ENCODE measurements around the gene MCF2L.
"Not testable (repeated sequence)": the region's sequence is repeated elsewhere in the genome, so short reads cannot be mapped to it uniquely, and the experiment has no call there.

MCF2L gene

GRCh38 chr13:113064534-113065405 lies 95.8 kb downstream of the MCF2L start:
- no peak for DNase-seq (ENCODE audit: low read depth in 2 of 2)

GRCh38 chr13:113065406-113066141 lies 96.6 kb downstream of the MCF2L start:
- DNase-seq (ENCODE audit: low read depth in 2 of 2), result no peak

DNA sequence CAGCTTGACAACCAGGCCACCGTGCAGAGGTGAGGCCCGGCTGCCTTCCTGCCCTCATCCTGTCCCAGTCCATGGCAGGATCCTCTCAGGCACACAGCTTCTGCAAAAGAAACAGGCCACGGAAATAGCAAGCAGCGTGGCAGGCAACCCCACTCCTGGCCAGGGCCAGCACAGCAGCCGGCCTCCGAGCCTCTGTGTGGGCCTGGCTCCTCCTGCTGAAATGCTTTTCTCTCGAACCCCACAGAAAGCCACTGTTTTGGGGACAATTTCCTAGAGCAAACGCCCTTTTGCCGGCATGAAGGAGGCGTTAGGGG lies 97.1 kb downstream of the MCF2L start:
- DNase-seq (ENCODE audit: low read depth in 2 of 2), result no peak

DNA sequence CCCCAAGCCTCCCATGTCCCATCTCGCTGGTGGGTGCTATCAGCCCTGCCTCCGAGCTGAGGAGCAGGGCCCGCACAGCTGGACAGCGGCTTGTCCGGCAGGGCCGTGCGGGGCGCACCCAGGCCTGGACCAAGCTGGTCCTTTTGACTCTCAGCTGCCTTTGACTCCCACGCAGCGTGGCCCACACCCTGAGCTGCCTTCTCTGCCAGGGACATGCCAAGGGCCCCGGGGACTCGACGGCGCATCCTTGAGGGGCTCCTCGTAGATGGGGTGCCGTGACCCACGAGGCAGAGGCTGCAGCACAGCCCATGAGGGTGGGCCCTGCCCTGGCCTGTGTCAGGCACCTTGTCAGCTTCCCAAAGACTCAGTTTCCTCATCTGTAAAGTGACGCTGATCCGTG lies 97.7 kb downstream of the MCF2L start:
- DNase-seq (ENCODE audit: low read depth in 2 of 2), result no peak

GRCh38 chr13:113069861-113070805 lies 101.1 kb downstream of the MCF2L start:
- no peak for DNase-seq (ENCODE audit: low read depth in 2 of 2)

- DNase-seq (ENCODE audit: low read depth in 2 of 2), result no peak
These were observed 101.8 kb downstream of the MCF2L start for GRCh38 chr13:113070855-113071254.

DNA sequence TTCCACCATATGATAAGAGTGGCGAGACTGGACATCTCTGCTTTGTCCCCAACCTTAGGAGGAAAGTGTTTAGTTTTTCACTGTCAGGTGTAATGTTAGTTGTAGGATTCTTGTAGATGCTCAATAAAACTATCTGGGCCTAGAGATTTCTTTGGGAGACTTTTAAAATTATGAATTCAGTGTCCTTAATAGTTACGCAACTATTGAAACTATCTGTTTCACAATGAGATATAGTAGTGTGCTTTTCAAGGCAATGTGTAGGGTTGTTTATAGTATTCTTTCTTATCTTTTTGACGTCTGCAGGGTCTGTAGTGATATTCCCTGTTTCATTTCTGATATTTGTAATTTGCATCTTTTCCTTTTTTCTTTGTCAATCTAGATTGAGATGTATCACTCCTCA lies 103.4 kb downstream of the MCF2L start:
- no peak for DNase-seq (ENCODE audit: low read depth in 2 of 2)

- DNase-seq (ENCODE audit: low read depth in 2 of 2), result no peak
These were observed 104.9 kb downstream of the MCF2L start for GRCh38 chr13:113073942-113074341.

DNA sequence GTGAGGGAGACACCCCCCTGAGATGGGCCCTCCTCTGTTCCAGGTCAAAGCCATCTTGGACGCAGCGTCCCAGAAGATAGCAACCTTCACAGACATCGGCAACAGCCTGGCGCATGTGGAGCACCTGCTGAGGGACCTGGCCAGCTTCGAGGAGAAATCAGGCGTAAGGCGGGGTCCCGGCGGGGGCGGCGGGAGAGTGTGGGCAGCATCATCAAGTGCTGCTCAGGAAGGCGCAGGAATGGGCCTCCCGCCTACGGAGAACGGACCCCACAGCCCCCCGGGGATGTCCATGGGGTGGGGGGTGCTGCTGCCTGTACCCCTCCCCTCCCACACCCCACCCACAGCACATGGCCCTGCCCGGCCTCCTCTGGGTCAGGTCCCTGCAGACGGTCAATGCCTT lies 105.4 kb downstream of the MCF2L start:
- DNase-seq (ENCODE audit: low read depth in 2 of 2), result no peak

GRCh38 chr13:113074876-113075275 lies 105.9 kb downstream of the MCF2L start:
- no peak for DNase-seq (ENCODE audit: low read depth in 2 of 2)

- no peak for DNase-seq (ENCODE audit: low read depth in 2 of 2)
These were observed 106.7 kb downstream of the MCF2L start for GRCh38 chr13:113075711-113076110.

DNA sequence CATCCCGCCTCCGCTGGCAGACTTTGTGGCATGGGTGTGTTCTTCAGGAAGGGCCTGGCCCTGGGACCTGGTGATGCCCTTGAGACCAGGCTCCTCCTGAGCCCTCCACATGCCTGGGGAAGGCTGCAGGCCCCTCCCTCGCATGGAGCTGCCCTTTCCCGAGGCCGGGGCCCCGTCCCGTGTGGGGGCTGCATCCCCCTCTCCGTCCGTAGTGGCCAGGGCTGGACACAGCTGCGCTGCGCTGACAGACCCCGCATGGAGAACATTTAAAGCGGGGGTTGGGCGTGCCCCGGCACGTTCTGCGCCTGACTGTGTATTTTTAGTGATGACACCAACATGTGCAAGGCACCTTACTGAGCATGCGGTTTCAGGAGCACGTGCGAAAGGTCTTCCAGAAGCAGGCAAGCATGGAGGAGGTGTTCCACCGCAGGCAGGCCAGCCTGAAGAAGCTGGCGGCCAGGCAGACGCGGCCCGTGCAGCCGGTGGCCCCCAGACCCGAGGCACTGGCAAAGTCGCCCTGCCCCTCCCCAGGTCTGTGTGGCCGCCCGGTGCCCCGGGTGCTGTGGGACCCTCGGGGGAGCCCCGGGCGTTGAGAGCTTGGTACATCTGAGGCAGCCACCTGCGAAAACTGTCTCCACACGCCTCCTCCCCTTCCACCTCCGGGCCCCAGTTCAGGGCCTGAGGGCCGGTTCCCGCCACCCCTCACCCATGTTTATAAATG lies 107.8 kb downstream of the MCF2L start:
- DNase-seq (ENCODE audit: low read depth in 2 of 2), result no peak

DNA sequence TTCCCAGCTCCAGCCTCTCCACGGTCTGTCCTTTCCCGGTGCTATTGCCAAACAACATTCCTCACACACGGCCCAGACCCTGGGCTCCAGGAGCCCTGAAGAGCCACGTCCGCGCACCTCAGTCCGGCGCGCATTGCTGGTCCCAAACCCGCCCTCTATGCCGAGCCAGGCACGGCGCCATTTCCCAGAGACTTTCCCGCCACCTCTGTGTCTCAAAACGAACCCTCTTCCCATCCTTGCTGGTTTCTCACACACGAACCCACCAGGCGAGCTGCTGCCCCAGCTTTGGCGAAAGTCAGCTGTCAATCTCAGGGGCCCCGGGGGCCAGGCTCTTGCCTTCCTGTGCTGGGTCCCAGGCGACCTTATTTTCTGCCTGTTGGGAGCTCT lies 108.5 kb downstream of the MCF2L start:
- no peak for DNase-seq (ENCODE audit: low read depth in 2 of 2)

DNA sequence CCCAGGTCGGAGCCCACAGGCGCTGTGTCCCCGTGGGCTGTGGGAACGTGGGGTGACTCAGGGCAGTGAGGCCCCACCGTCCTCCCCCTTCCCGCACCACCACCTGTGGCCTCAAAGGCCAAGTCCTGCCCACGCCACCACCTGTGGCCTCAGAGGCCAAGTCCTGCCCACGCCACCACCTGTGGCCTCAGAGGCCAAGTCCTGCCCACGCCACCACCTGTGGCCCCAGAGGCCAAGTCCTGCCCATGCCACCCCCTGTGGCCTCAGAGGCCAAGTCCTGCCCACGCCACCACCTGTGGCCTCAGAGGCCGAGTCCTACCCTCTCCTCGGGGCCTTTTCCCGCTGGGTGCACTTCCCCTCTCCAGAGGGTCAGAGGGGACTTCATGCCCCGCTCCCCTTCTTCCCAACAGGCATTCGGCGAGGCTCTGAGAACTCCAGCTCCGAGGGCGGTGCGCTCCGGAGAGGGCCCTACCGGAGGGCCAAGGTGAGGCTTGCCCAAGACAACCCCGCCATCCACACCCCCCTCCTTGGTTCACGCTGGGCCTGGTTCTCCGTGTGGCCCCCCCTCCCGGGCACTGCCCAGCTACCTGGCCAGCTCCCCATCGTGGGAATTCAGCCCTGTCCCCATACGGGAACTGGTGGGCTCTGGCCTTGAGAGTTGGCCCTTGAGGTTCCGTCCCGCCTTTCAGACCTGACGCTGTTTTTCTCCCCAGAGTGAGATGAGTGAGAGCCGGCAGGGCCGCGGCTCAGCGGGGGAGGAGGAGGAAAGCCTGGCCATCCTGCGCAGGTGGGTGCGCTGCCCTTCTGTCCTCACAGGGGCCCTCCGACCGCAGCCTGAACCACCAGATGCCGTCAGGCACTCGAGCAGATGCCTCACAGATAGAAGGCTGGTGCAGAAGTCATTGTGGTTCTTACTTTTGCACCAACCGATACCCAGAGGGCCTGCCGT lies 109.2 kb downstream of the MCF2L start:
- DNase-seq (ENCODE audit: low read depth in 2 of 2), result no peak

GRCh38 chr13:113078902-113079780 lies 110.1 kb downstream of the MCF2L start:
- no peak for DNase-seq (ENCODE audit: low read depth in 2 of 2)

DNA sequence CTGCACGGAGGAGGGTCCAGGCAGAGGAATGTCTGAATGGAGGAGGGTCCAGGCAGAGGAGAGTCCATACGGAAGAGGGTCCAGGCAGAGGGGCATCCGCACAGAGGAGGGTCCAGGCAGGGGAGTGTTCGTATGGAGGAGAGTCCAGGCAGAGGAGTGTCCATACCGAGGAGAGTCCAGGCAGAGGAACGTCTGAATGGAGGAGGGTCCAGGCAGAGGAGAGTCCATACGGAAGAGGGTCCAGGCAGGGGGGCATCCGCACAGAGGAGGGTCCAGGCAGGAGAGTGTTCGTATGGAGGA lies 110.7 kb downstream of the MCF2L start:
- not testable (repeated sequence) for DNase-seq (ENCODE audit: low read depth in 2 of 2)

DNA sequence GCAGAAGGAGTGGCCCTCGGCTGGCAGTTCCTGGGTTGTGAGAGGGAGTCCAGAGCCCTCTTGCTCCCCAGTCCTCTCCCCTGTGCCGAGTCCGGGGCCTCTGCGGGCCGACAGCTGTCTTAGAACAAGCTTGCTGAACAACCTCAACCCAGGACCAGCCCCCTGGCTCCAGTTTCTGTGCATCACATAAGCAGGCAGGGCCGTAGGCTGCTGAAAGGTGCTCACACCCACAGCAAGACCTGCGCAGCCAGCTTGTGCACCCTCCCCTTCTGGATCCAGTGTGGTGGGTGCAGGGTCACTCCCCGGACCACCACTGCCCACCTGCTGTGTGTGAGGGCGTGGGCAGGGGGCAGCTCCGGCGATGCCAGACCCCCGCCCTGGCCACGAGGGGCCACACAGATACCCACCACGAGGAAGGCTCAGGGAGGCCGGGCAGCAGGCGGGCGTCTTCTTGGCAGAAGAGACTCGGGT lies 111.4 kb downstream of the MCF2L start:
- no peak for DNase-seq (ENCODE audit: low read depth in 2 of 2)

GRCh38 chr13:113080901-113081521 lies 112.0 kb downstream of the MCF2L start:
- no peak for DNase-seq (ENCODE audit: low read depth in 2 of 2)
